ENCODE data around the gene ELFN1.
A peak's percentile ranks its signal among the peaks of the same experiment; 100 is the strongest.

The ELFN1 gene

DNA sequence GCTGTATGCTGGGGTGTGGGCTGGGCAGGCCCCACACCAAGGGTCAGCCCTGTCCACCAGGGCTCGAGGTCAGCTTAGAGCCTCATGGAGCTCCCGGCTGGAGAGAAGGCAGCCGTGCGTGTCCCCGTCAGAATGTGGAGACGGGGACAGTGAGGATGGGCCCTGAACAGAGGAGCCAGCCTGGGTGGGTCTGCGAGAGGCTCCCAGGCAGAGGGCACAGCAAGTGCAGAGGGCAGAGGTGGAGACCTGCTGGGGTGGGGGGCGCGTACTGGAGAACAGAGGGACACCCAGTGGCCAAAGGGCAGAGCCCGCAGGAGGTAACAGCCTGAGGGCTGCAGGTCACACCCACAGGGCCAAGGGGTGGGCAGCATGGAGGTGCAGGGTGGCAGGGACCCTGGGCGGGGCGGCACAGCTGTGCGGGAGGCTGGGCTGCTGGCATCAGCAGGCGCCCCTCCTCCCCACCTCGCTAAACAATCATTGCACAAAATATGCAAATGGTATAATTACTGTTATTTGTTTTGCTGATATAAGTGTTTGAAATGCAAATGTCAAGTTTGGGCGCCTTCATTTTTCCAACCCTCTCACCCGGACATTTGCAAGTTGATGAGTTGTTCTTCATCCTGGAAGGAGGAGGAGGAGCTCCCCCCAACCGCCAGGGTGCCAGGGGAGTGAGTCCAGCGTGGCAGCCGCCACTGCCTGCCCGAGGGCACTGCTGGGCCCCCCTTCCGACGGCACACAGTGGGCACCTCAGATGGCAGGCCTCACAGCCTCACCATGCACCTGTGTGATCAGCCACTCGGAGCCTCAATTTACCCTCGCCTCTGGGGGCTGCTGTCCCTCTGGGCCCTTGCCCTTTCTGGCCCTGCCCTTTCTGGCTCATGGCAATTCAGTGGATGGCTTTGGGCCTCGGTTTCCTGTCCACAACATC is 35.0 kb downstream of the ELFN1 start:
- H3K27me3 ChIP-seq (ENCODE audit: insufficient read depth, low read length, poor library complexity), result no peaks in the 10 kb centered on the region
- H3K79me1 ChIP-seq (ENCODE audit: low read length), result no peaks in the 10 kb centered on the region
- H2BK15ac ChIP-seq (replicated peaks; ENCODE audit: low read depth), result no peak overlapping the region
- no peak overlapping the region for H3K4ac ChIP-seq (ENCODE audit: low read depth, low read length)
- H3K79me2 ChIP-seq (ENCODE audit: control insufficient read depth, insufficient read depth, low read length), result no peaks in the 10 kb centered on the region
- H4K5ac ChIP-seq (ENCODE audit: low read length), result no peak overlapping the region
- H3K27ac ChIP-seq (ENCODE audit: low read depth, low read length), result no peak overlapping the region
- H4K8ac ChIP-seq (ENCODE audit: low read depth, low read length), result no peak overlapping the region
- no peak for DNase-seq
- no peak overlapping the region for H2AK5ac ChIP-seq (ENCODE audit: low read length)
- WGBS (ENCODE audit: extremely low coverage, insufficient coverage, low lambda C conversion rate), result no CpG with 5 or more reads among the region's 26 CpGs
- no peak overlapping the region for H3K18ac ChIP-seq (ENCODE audit: low read length)
- peaks cover 2% of the 10 kb centered on the region for H3K4me1 ChIP-seq (ENCODE audit: control insufficient read depth, low read depth, low read length)
- H2BK120ac ChIP-seq (ENCODE audit: low read depth, low read length), result no peak overlapping the region
- H3K56ac ChIP-seq (ENCODE audit: low read length), result no peak overlapping the region
- peak overlapping the region; percentile 15 for H3K23ac ChIP-seq (ENCODE audit: low read length)
- no peak overlapping the region for H3K4me2 ChIP-seq (ENCODE audit: low read length)
- no peak overlapping the region for H3K9ac ChIP-seq (ENCODE audit: low read length)
- H3K4me3 ChIP-seq (ENCODE audit: low read length), result no peak overlapping the region
- no peak overlapping the region for H2BK5ac ChIP-seq (ENCODE audit: low read length)
- no peaks in the 10 kb centered on the region for H3K36me3 ChIP-seq (ENCODE audit: control insufficient read depth, insufficient read depth, low read length)

- H3K36me3 ChIP-seq (ENCODE audit: control insufficient read depth, insufficient read depth, low read length), result no peaks in the 10 kb centered on the region
- H2BK120ac ChIP-seq (ENCODE audit: low read depth, low read length), result no peak overlapping the region
- no peaks in the 10 kb centered on the region for H3K79me2 ChIP-seq (ENCODE audit: control insufficient read depth, insufficient read depth, low read length)
- DNase-seq, result no peak
- no peaks in the 10 kb centered on the region for H3K79me1 ChIP-seq (ENCODE audit: low read length)
- H2AK5ac ChIP-seq (ENCODE audit: low read length), result no peak overlapping the region
- H3K27me3 ChIP-seq (ENCODE audit: insufficient read depth, low read length, poor library complexity), result no peaks in the 10 kb centered on the region
- no peak overlapping the region for H2BK5ac ChIP-seq (ENCODE audit: low read length)
- no peak overlapping the region for H3K9ac ChIP-seq (ENCODE audit: low read length)
- H3K56ac ChIP-seq (ENCODE audit: low read length), result no peak overlapping the region
- no peak overlapping the region for H3K18ac ChIP-seq (ENCODE audit: low read length)
- no peak overlapping the region for H3K4me3 ChIP-seq (ENCODE audit: low read length)
- no peak overlapping the region for H3K27ac ChIP-seq (ENCODE audit: low read depth, low read length)
- no peak overlapping the region for H2BK15ac ChIP-seq (replicated peaks; ENCODE audit: low read depth)
- H4K8ac ChIP-seq (ENCODE audit: low read depth, low read length), result no peak overlapping the region
- H3K23ac ChIP-seq (ENCODE audit: low read length), result no peak overlapping the region
- H3K4me2 ChIP-seq (ENCODE audit: low read length), result no peak overlapping the region
- peaks cover 2% of the 10 kb centered on the region for H3K4me1 ChIP-seq (ENCODE audit: control insufficient read depth, low read depth, low read length)
- no peak overlapping the region for H4K5ac ChIP-seq (ENCODE audit: low read length)
- no CpG with 5 or more reads among the region's 13 CpGs for WGBS (ENCODE audit: extremely low coverage, insufficient coverage, low lambda C conversion rate)
- no peak overlapping the region for H3K4ac ChIP-seq (ENCODE audit: low read depth, low read length)
Measured at GRCh38 chr7:1705856-1706255, 35.8 kb downstream of the ELFN1 start.

- H3K36me3 ChIP-seq (ENCODE audit: control insufficient read depth, insufficient read depth, low read length), result no peaks in the 10 kb centered on the region
- no peak overlapping the region for H4K8ac ChIP-seq (ENCODE audit: low read depth, low read length)
- no peaks in the 10 kb centered on the region for H3K27me3 ChIP-seq (ENCODE audit: insufficient read depth, low read length, poor library complexity)
- H3K4me2 ChIP-seq (ENCODE audit: low read length), result no peak overlapping the region
- H3K79me1 ChIP-seq (ENCODE audit: low read length), result no peaks in the 10 kb centered on the region
- H3K27ac ChIP-seq (ENCODE audit: low read depth, low read length), result no peak overlapping the region
- no peak overlapping the region for H3K18ac ChIP-seq (ENCODE audit: low read length)
- no peak overlapping the region for H3K23ac ChIP-seq (ENCODE audit: low read length)
- no peak overlapping the region for H3K56ac ChIP-seq (ENCODE audit: low read length)
- no peak for DNase-seq
- H2BK120ac ChIP-seq (ENCODE audit: low read depth, low read length), result no peak overlapping the region
- peaks cover 2% of the 10 kb centered on the region for H3K4me1 ChIP-seq (ENCODE audit: control insufficient read depth, low read depth, low read length)
- H4K5ac ChIP-seq (ENCODE audit: low read length), result no peak overlapping the region
- H3K4ac ChIP-seq (ENCODE audit: low read depth, low read length), result no peak overlapping the region
- no peak overlapping the region for H3K4me3 ChIP-seq (ENCODE audit: low read length)
- H3K79me2 ChIP-seq (ENCODE audit: control insufficient read depth, insufficient read depth, low read length), result no peaks in the 10 kb centered on the region
- H3K9ac ChIP-seq (ENCODE audit: low read length), result no peak overlapping the region
- no peak overlapping the region for H2BK15ac ChIP-seq (replicated peaks; ENCODE audit: low read depth)
- WGBS (ENCODE audit: extremely low coverage, insufficient coverage, low lambda C conversion rate), result no CpG with 5 or more reads among the region's 5 CpGs
- H2BK5ac ChIP-seq (ENCODE audit: low read length), result no peak overlapping the region
- H2AK5ac ChIP-seq (ENCODE audit: low read length), result no peak overlapping the region
Measured at GRCh38 chr7:1706381-1706720, 36.3 kb downstream of the ELFN1 start.

DNA sequence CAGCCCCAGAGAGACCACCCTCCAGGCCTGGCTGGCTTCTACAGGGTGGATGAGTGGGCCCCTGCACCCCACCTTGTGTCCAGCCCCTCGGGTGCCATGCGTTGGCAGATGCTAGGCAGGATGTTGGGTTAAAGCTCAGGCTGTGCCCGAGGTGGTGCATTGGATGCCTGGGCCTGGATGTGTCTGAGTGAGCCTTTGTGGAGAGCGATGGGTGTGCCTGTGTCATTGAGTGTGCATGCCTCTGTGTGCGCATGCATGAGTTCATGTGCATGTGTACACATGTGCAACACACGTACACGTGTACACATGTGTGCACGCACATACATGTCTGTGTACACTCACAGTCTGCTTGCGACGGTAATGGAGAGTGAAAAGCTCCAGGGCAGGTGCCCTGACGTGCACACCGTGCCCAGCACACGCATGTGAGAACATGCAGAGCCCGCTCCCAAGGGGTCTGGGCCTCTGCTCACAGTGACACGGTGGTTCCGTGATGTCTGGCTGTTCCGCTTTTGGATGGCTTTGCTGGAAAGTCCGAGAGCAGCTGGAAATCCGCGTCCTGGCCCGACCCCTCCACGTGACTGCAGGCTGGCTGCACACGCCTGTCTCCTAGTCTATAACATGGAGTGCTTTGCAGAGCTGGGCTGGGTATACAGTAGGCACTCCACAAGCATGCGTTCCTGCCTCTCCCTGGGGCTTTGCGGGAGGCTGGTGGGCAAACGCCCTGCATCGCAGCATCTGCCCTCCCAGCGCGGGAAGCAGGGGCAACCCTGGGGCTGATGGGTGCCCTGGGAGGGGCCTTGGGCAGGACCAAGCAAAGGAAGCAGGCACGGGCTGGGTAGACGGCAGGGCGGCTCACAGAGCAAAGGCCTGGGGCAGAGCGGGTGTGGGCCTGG is 36.9 kb downstream of the ELFN1 start:
- no peak overlapping the region for H2BK5ac ChIP-seq (ENCODE audit: low read length)
- H2BK120ac ChIP-seq (ENCODE audit: low read depth, low read length), result no peak overlapping the region
- no peak overlapping the region for H3K56ac ChIP-seq (ENCODE audit: low read length)
- H3K27me3 ChIP-seq (ENCODE audit: insufficient read depth, low read length, poor library complexity), result no peaks in the 10 kb centered on the region
- H3K79me1 ChIP-seq (ENCODE audit: low read length), result no peaks in the 10 kb centered on the region
- WGBS (ENCODE audit: extremely low coverage, insufficient coverage, low lambda C conversion rate), result no CpG with 5 or more reads among the region's 33 CpGs
- no peak overlapping the region for H4K8ac ChIP-seq (ENCODE audit: low read depth, low read length)
- H3K27ac ChIP-seq (ENCODE audit: low read depth, low read length), result no peak overlapping the region
- no peak overlapping the region for H3K9ac ChIP-seq (ENCODE audit: low read length)
- no peak overlapping the region for H2AK5ac ChIP-seq (ENCODE audit: low read length)
- no peak for DNase-seq
- no peak overlapping the region for H3K18ac ChIP-seq (ENCODE audit: low read length)
- no peaks in the 10 kb centered on the region for H3K79me2 ChIP-seq (ENCODE audit: control insufficient read depth, insufficient read depth, low read length)
- H3K4ac ChIP-seq (ENCODE audit: low read depth, low read length), result no peak overlapping the region
- no peak overlapping the region for H2BK15ac ChIP-seq (replicated peaks; ENCODE audit: low read depth)
- H3K4me2 ChIP-seq (ENCODE audit: low read length), result no peak overlapping the region
- H3K36me3 ChIP-seq (ENCODE audit: control insufficient read depth, insufficient read depth, low read length), result no peaks in the 10 kb centered on the region
- H3K23ac ChIP-seq (ENCODE audit: low read length), result no peak overlapping the region
- H3K4me3 ChIP-seq (ENCODE audit: low read length), result no peak overlapping the region
- no peak overlapping the region for H4K5ac ChIP-seq (ENCODE audit: low read length)
- peaks cover 2% of the 10 kb centered on the region for H3K4me1 ChIP-seq (ENCODE audit: control insufficient read depth, low read depth, low read length)

- Histone ChIP-seq H3K79me2 (ENCODE audit: control insufficient read depth, insufficient read depth, low read length) (no peaks in the 10 kb centered on the region), H2BK15ac (replicated peaks; ENCODE audit: low read depth) (no peak overlapping the region), H3K4me2 (ENCODE audit: low read length) (no peak overlapping the region), H2BK5ac (ENCODE audit: low read length) (no peak overlapping the region), H3K4ac (ENCODE audit: low read depth, low read length) (no peak overlapping the region), H3K36me3 (ENCODE audit: control insufficient read depth, insufficient read depth, low read length) (no peaks in the 10 kb centered on the region), H3K18ac (ENCODE audit: low read length) (no peak overlapping the region), H3K4me3 (ENCODE audit: low read length) (no peak overlapping the region), H4K8ac (ENCODE audit: low read depth, low read length) (no peak overlapping the region), H3K4me1 (ENCODE audit: control insufficient read depth, low read depth, low read length) (peaks cover 2% of the 10 kb centered on the region), H2BK120ac (ENCODE audit: low read depth, low read length) (no peak overlapping the region), H3K27me3 (ENCODE audit: insufficient read depth, low read length, poor library complexity) (no peaks in the 10 kb centered on the region), H2AK5ac (ENCODE audit: low read length) (no peak overlapping the region), H3K23ac (ENCODE audit: low read length) (no peak overlapping the region), H3K56ac (ENCODE audit: low read length) (no peak overlapping the region), H3K79me1 (ENCODE audit: low read length) (no peaks in the 10 kb centered on the region), H3K9ac (ENCODE audit: low read length) (no peak overlapping the region), H3K27ac (ENCODE audit: low read depth, low read length) (no peak overlapping the region), H4K5ac (ENCODE audit: low read length) (no peak overlapping the region)
- WGBS (ENCODE audit: extremely low coverage, insufficient coverage, low lambda C conversion rate), result no CpG with 5 or more reads among the region's 17 CpGs
- DNase-seq, result no peak
Measured at GRCh38 chr7:1707756-1708595, 37.9 kb downstream of the ELFN1 start.

Measured in mesendoderm (in vitro differentiated cells).